H9 (cell line): ENCODE results near the gene PPP1R14B. TPM values are rescaled to one million over a fixed set of nuclear protein-coding genes. Genes with fewer than 3 reads are reported as not detected.

Experiments used
- DNase-seq: peaks from one replicate; pipeline ENCODE4 v3.0.0-alpha.2; 2017
- H2AFZ ChIP-seq: one replicate; pipeline ENCODE4 v1.6.1; 2013; ENCODE audit warnings: mild to moderate bottlenecking, low read length, control low read depth, moderate library complexity
- H2AK5ac ChIP-seq: 2 replicates; pipeline ENCODE4 v1.6.1; 2013; ENCODE audit warnings: low read length, control low read depth, mixed read lengths; ENCODE audit not compliant: insufficient read length
- H2BK120ac ChIP-seq: one replicate; pipeline ENCODE4 v1.6.1; 2013; ENCODE audit warnings: low read depth, mild to moderate bottlenecking, low read length, control low read depth, inconsistent platforms; ENCODE audit not compliant: poor library complexity, severe bottlenecking
- H2BK12ac ChIP-seq: 2 replicates; pipeline ENCODE4 v1.6.1; 2013; ENCODE audit warnings: low read length, control low read depth, mixed read lengths, low read depth; ENCODE audit not compliant: insufficient read length
- H2BK15ac ChIP-seq: 2 replicates; pipeline ENCODE4 v1.6.1; 2013; ENCODE audit warnings: low read depth, low read length, control low read depth
- H2BK20ac ChIP-seq: one replicate; pipeline ENCODE4 v1.6.1; 2013; ENCODE audit warnings: low read depth, mild to moderate bottlenecking, low read length, control low read depth, inconsistent platforms; ENCODE audit not compliant: poor library complexity, severe bottlenecking
- H2BK5ac ChIP-seq: 2 replicates; pipeline ENCODE4 v1.6.1; 2013; ENCODE audit warnings: low read length, control low read depth, mixed read lengths; ENCODE audit not compliant: insufficient read length
- H3K14ac ChIP-seq: 2 replicates; pipeline ENCODE4 v1.6.1; 2013; ENCODE audit warnings: low read length, control low read depth; ENCODE audit not compliant: insufficient read depth
- H3K18ac ChIP-seq: 2 replicates; pipeline ENCODE4 v1.6.1; 2013; ENCODE audit warnings: low read depth, mild to moderate bottlenecking, mixed read lengths, low read length, control low read depth; ENCODE audit not compliant: insufficient read length
- H3K23ac ChIP-seq: 2 replicates; pipeline ENCODE4 v1.6.1; 2013; ENCODE audit warnings: low read length, control low read depth, mixed read lengths, low read depth; ENCODE audit not compliant: insufficient read length
- H3K23me2 ChIP-seq: 2 replicates; pipeline ENCODE4 v1.6.1; 2013; ENCODE audit warnings: low read depth, mild to moderate bottlenecking, mixed read lengths, low read length, control low read depth; ENCODE audit not compliant: insufficient read length, poor library complexity, severe bottlenecking
- H3K27ac ChIP-seq: 2 replicates; pipeline ENCODE4 v1.5.1; 2013; ENCODE audit warnings: low read length, control low read depth, mixed read lengths, low read depth; ENCODE audit not compliant: insufficient read length
- H3K27me3 ChIP-seq: 2 replicates; pipeline ENCODE4 v1.6.1; 2013; ENCODE audit warnings: low read length, control low read depth, inconsistent platforms; ENCODE audit not compliant: insufficient read depth
- H3K4ac ChIP-seq: 2 replicates; pipeline ENCODE4 v1.6.1; 2013; ENCODE audit warnings: low read depth, mild to moderate bottlenecking, control low read depth, inconsistent platforms, low read length, moderate library complexity
- H3K4me1 ChIP-seq: 2 replicates; pipeline ENCODE4 v1.6.1; 2013; ENCODE audit warnings: low read length, control low read depth, inconsistent platforms; ENCODE audit not compliant: insufficient read depth
- H3K4me2 ChIP-seq: 2 replicates; pipeline ENCODE4 v1.6.1; 2013; ENCODE audit warnings: low read length, control low read depth, mixed read lengths; ENCODE audit not compliant: insufficient read length, insufficient read depth
- H3K56ac ChIP-seq: 2 replicates; pipeline ENCODE4 v1.6.1; 2013; ENCODE audit warnings: low read depth, mild to moderate bottlenecking, mixed read lengths, low read length, control low read depth; ENCODE audit not compliant: insufficient read length
- H3K79me1 ChIP-seq: 2 replicates; pipeline ENCODE4 v1.6.1; 2013; ENCODE audit warnings: low read depth, mild to moderate bottlenecking, moderate library complexity, low read length, control low read depth, inconsistent platforms; ENCODE audit not compliant: insufficient read depth, poor library complexity, severe bottlenecking
- H3K79me2 ChIP-seq: 2 replicates; pipeline ENCODE4 v1.6.1; 2013; ENCODE audit warnings: low read length, control low read depth, inconsistent platforms; ENCODE audit not compliant: insufficient read depth
- H3K9ac ChIP-seq: 2 replicates; pipeline ENCODE4 v1.6.1; 2013; ENCODE audit warnings: low read length, control low read depth, mixed read lengths; ENCODE audit not compliant: insufficient read length; ENCODE audit errors: extremely low read depth
- H3K9me3 ChIP-seq: one replicate; pipeline ENCODE4 v1.6.1; 2013; ENCODE audit warnings: low read depth, low read length, inconsistent platforms; ENCODE audit not compliant: control insufficient read depth
- H3T11ph ChIP-seq: one replicate; pipeline ENCODE4 v1.6.1; 2013; ENCODE audit warnings: mild to moderate bottlenecking, low read length, control low read depth, inconsistent platforms
- H4K20me1 ChIP-seq: one replicate; pipeline ENCODE4 v1.6.1; 2013; ENCODE audit not compliant: control insufficient read depth, insufficient read length, insufficient read depth
- H4K5ac ChIP-seq: 2 replicates; pipeline ENCODE4 v1.6.1; 2013; ENCODE audit warnings: low read depth, mild to moderate bottlenecking, mixed read lengths, low read length, control low read depth; ENCODE audit not compliant: insufficient read length
- H4K8ac ChIP-seq: replicated peaks from 2 replicates; pipeline ENCODE4 v1.6.1; 2013; ENCODE audit warnings: low read length, control low read depth, mixed read lengths, low read depth; ENCODE audit not compliant: insufficient read length
- H4K91ac ChIP-seq: 2 replicates; pipeline ENCODE4 v1.6.1; 2013; ENCODE audit warnings: low read depth, mild to moderate bottlenecking, moderate library complexity, mixed read lengths, low read length, control low read depth; ENCODE audit not compliant: insufficient read length
- H3K27ac Mint-ChIP-seq, 3 experiments: 2 replicates in 2 of 3; 3 replicates in 1 of 3; pipeline ENCODE4 v1.8.0; 2020 to 2021; ENCODE audit warnings: mixed read lengths in 3 of 3, mild to moderate bottlenecking in 1 of 3, moderate library complexity in 1 of 3
- H3K27me3 Mint-ChIP-seq: 2 replicates; pipeline ENCODE4 v1.8.0; 2021; ENCODE audit warnings: low read depth, mild to moderate bottlenecking, moderate library complexity, mixed read lengths
- H3K36me3 Mint-ChIP-seq, 3 experiments: 2 replicates in 2 of 3; 3 replicates in 1 of 3; pipeline ENCODE4 v1.8.0; 2020 to 2021; ENCODE audit warnings: low read depth in 3 of 3, mixed read lengths in 3 of 3; ENCODE audit not compliant: insufficient read depth in 1 of 3
- H3K4me1 Mint-ChIP-seq, 2 experiments: 2 replicates each; pipeline ENCODE4 v1.8.0; 2020; ENCODE audit warnings: mixed read lengths in 2 of 2
- H3K4me3 Mint-ChIP-seq, 2 experiments: 2 replicates in 1 of 2; 3 replicates in 1 of 2; pipeline ENCODE4 v1.8.0; 2020 to 2021; ENCODE audit warnings: mild to moderate bottlenecking in 2 of 2, mixed read lengths in 2 of 2, moderate library complexity in 1 of 2
- H3K9me3 Mint-ChIP-seq, 2 experiments: 2 replicates in 1 of 2; 3 replicates in 1 of 2; pipeline ENCODE4 v1.8.0; 2020; ENCODE audit warnings: mild to moderate bottlenecking in 2 of 2, mixed read lengths in 2 of 2, moderate library complexity in 1 of 2
- CTCF ChIP-seq: fragments of 200-600 bp; sonication (generic); conservative IDR thresholded peaks from 3 replicates; pipeline ENCODE4 v1.8.0; 2021; ENCODE audit warnings: antibody characterized with exemption, mild to moderate bottlenecking
- WGBS: extraction: QIAGEN DNeasy Blood & Tissue Kit; methylation state at CpG from one replicate; pipeline ENCODE4 v1.1.7; 2013; ENCODE audit warnings: missing lambda C conversion rate, low lambda C conversion rate, mixed read lengths; ENCODE audit not compliant: insufficient read length; ENCODE audit errors: extremely low coverage; 5-methylcytosine and 5-hydroxymethylcytosine counted together
- total RNA-seq: library from RNA; stranded (reverse); gene quantifications from 2 replicates; pipeline ENCODE4 v1.2.1, GENCODE V29; 2021

Gene PPP1R14B
- total RNA-seq, 1 experiment from 2014 or later, result 358 TPM

GRCh38 chr11:64253481-64253880 lies 6.7 kb upstream of the PPP1R14B start:
- DNase-seq, result no peak
- Histone ChIP-seq H3T11ph (no peak overlapping the region), H2BK20ac (no peak overlapping the region), H3K23me2 (peaks cover 16% of the 10 kb centered on the region), H3K27ac (no peak overlapping the region), H4K91ac (no peak overlapping the region), H3K4me2 (peak overlapping the region; percentile 19), H2AK5ac (no peak overlapping the region), H3K27me3 (no peaks in the 10 kb centered on the region), H4K8ac (no peak overlapping the region), H2BK5ac (no peak overlapping the region), H2BK15ac (no peak overlapping the region), H4K5ac (no peak overlapping the region), H4K20me1 (no peaks in the 10 kb centered on the region), H3K9ac (no peak overlapping the region), H2BK12ac (no peak overlapping the region), H3K9me3 (no peaks in the 10 kb centered on the region), H3K4ac (no peak overlapping the region), H3K14ac (no peak overlapping the region), H3K56ac (no peak overlapping the region), H2BK120ac (no peak overlapping the region), H3K79me2 (no peaks in the 10 kb centered on the region; the same call in 1 of the 2 replicates), H2AFZ (no peak overlapping the region), H3K79me1 (peaks cover 3% of the 10 kb centered on the region), H3K4me1 (peaks cover 9% of the 10 kb centered on the region; the same call in 1 of the 2 replicates), H3K23ac (no peak overlapping the region), H3K18ac (no peak overlapping the region)
- no CpG with 5 or more reads among the region's 5 CpGs for WGBS
- peaks cover 26 to 36% of the 10 kb centered on the region in 2 experiments for H3K4me1 Mint-ChIP-seq
- H3K27me3 Mint-ChIP-seq, result no peaks in the 10 kb centered on the region
- H3K36me3 Mint-ChIP-seq, result peaks cover 24 to 44% (median 37%) of the 10 kb centered on the region in 3 experiments; a peak in 6 of 7 replicates
- TF ChIP-seq CTCF, result no peak
- H3K27ac Mint-ChIP-seq, result peak overlapping the region; percentile 34 to 86 (median 76); a peak in 3 of 7 replicates
- peak overlapping the region; percentile 85 to 98; a peak in 4 of 5 replicates for H3K4me3 Mint-ChIP-seq
- no peaks in the 10 kb centered on the region for H3K9me3 Mint-ChIP-seq
